Mesendoderm (in vitro differentiated cells): ENCODE results near the gene SMIM5.
A peak's percentile ranks its signal among the peaks of the same experiment; 100 is the strongest.

Experiments used
- DNase-seq: peaks from one replicate; pipeline ENCODE4 v3.0.0; 2013
- H2AK5ac ChIP-seq: 2 replicates; pipeline ENCODE4 v1.6.1; 2013; ENCODE audit warnings: low read length, inconsistent platforms
- H2BK120ac ChIP-seq: 2 replicates; pipeline ENCODE4 v1.6.1; 2013; ENCODE audit warnings: low read depth, mild to moderate bottlenecking, low read length, moderate library complexity, mixed read lengths
- H2BK15ac ChIP-seq: replicated peaks from 2 replicates; pipeline ENCODE4 v1.6.1; 2013; ENCODE audit warnings: low read depth, mild to moderate bottlenecking, moderate library complexity
- H2BK5ac ChIP-seq: 2 replicates; pipeline ENCODE4 v1.6.1; 2013; ENCODE audit warnings: low read length, inconsistent platforms
- H3K18ac ChIP-seq: 2 replicates; pipeline ENCODE4 v1.6.1; 2013; ENCODE audit warnings: mild to moderate bottlenecking, low read length, mixed read lengths
- H3K23ac ChIP-seq: one replicate; pipeline ENCODE4 v1.6.1; 2013; ENCODE audit warnings: low read length
- H3K27ac ChIP-seq: 2 replicates; pipeline ENCODE4 v1.5.1; 2013; ENCODE audit warnings: low read depth, mild to moderate bottlenecking, inconsistent platforms, low read length, moderate library complexity
- H3K27me3 ChIP-seq: 2 replicates; pipeline ENCODE4 v1.6.1; 2013; ENCODE audit warnings: low read length, control low read depth, mild to moderate bottlenecking, inconsistent platforms; ENCODE audit not compliant: insufficient read depth, poor library complexity
- H3K36me3 ChIP-seq: 2 replicates; pipeline ENCODE4 v1.6.1; 2013; ENCODE audit warnings: low read length, inconsistent platforms; ENCODE audit not compliant: control insufficient read depth, insufficient read depth
- H3K4ac ChIP-seq: one replicate; pipeline ENCODE4 v1.6.1; 2013; ENCODE audit warnings: low read depth, mild to moderate bottlenecking, low read length, moderate library complexity
- H3K4me1 ChIP-seq: 2 replicates; pipeline ENCODE4 v1.6.1; 2013; ENCODE audit warnings: low read depth, low read length, inconsistent platforms; ENCODE audit not compliant: control insufficient read depth
- H3K4me2 ChIP-seq: 2 replicates; pipeline ENCODE4 v1.6.1; 2013; ENCODE audit warnings: low read length
- H3K4me3 ChIP-seq: 2 replicates; pipeline ENCODE4 v1.5.1; 2013; ENCODE audit warnings: mild to moderate bottlenecking, low read length
- H3K56ac ChIP-seq: one replicate; pipeline ENCODE4 v1.6.1; 2013; ENCODE audit warnings: low read length
- H3K79me1 ChIP-seq: 2 replicates; pipeline ENCODE4 v1.6.1; 2013; ENCODE audit warnings: low read length, inconsistent platforms
- H3K79me2 ChIP-seq: 2 replicates; pipeline ENCODE4 v1.6.1; 2013; ENCODE audit warnings: mild to moderate bottlenecking, low read length; ENCODE audit not compliant: control insufficient read depth, insufficient read depth
- H3K9ac ChIP-seq: 2 replicates; pipeline ENCODE4 v1.6.1; 2013; ENCODE audit warnings: low read length, inconsistent platforms
- H4K5ac ChIP-seq: one replicate; pipeline ENCODE4 v1.6.1; 2013; ENCODE audit warnings: low read length
- H4K8ac ChIP-seq: one replicate; pipeline ENCODE4 v1.6.1; 2013; ENCODE audit warnings: low read depth, mild to moderate bottlenecking, control low read depth, low read length, moderate library complexity
- WGBS: extraction: QIAGEN DNeasy Blood & Tissue Kit; methylation state at CpG from one replicate; pipeline ENCODE4 v1.1.7; 2013; ENCODE audit warnings: low lambda C conversion rate, missing lambda C conversion rate; ENCODE audit not compliant: insufficient coverage; ENCODE audit errors: extremely low coverage; 5-methylcytosine and 5-hydroxymethylcytosine counted together

Gene SMIM5

GRCh38 chr17:75619506-75620431, 13.5 kb upstream of the SMIM5 start:
- Histone ChIP-seq H4K8ac (no peak overlapping the region), H3K79me1 (no peaks in the 10 kb centered on the region), H3K27me3 (no peaks in the 10 kb centered on the region), H2BK5ac (no peak overlapping the region), H3K18ac (no peak overlapping the region), H2BK15ac (no peak overlapping the region), H3K4me2 (no peak overlapping the region), H3K4ac (no peak overlapping the region), H3K9ac (no peak overlapping the region), H3K4me1 (no peaks in the 10 kb centered on the region), H3K27ac (no peak overlapping the region), H4K5ac (no peak overlapping the region), H2AK5ac (no peak overlapping the region), H3K79me2 (no peaks in the 10 kb centered on the region), H3K36me3 (no peaks in the 10 kb centered on the region), H3K56ac (no peak overlapping the region), H3K4me3 (no peak overlapping the region), H3K23ac (no peak overlapping the region), H2BK120ac (no peak overlapping the region)
- peak; percentile 86 for DNase-seq
- no CpG with 5 or more reads among the region's 36 CpGs for WGBS

- Histone ChIP-seq H3K27me3 (no peaks in the 10 kb centered on the region), H3K4me3 (no peak overlapping the region), H3K18ac (no peak overlapping the region), H4K5ac (no peak overlapping the region), H3K9ac (no peak overlapping the region), H2AK5ac (no peak overlapping the region), H3K56ac (no peak overlapping the region), H3K4me1 (no peaks in the 10 kb centered on the region), H3K79me2 (no peaks in the 10 kb centered on the region), H2BK15ac (no peak overlapping the region), H3K27ac (no peak overlapping the region), H3K79me1 (no peaks in the 10 kb centered on the region), H3K23ac (no peak overlapping the region), H3K4ac (no peak overlapping the region), H3K36me3 (no peaks in the 10 kb centered on the region), H4K8ac (no peak overlapping the region), H2BK5ac (no peak overlapping the region), H3K4me2 (no peak overlapping the region), H2BK120ac (no peak overlapping the region)
- DNase-seq, result no peak
- WGBS, result no CpG with 5 or more reads among the region's 4 CpGs
These were observed 11.7 kb upstream of the SMIM5 start for GRCh38 chr17:75621489-75621888.

- no peak overlapping the region for H4K8ac ChIP-seq
These were observed 11.2 kb upstream of the SMIM5 start for GRCh38 chr17:75622076-75622475.

GRCh38 chr17:75622771-75623273, 10.4 kb upstream of the SMIM5 start:
- Histone ChIP-seq H3K9ac (no peak overlapping the region), H3K4ac (no peak overlapping the region), H3K4me1 (no peaks in the 10 kb centered on the region), H4K5ac (no peak overlapping the region), H2BK120ac (no peak overlapping the region), H2BK15ac (no peak overlapping the region), H2AK5ac (no peak overlapping the region), H3K4me2 (no peak overlapping the region), H3K36me3 (no peaks in the 10 kb centered on the region), H3K4me3 (no peak overlapping the region), H3K23ac (no peak overlapping the region), H2BK5ac (no peak overlapping the region), H3K79me1 (no peaks in the 10 kb centered on the region), H3K79me2 (no peaks in the 10 kb centered on the region), H3K18ac (no peak overlapping the region), H3K27me3 (no peaks in the 10 kb centered on the region), H4K8ac (no peak overlapping the region), H3K27ac (no peak overlapping the region), H3K56ac (no peak overlapping the region)
- WGBS, result no CpG with 5 or more reads among the region's 15 CpGs
- no peak for DNase-seq

More at GRCh38 chr17:75622076-75622475, 11.2 kb upstream of the SMIM5 start:
- H3K4ac ChIP-seq, result no peak overlapping the region
- H2BK120ac ChIP-seq, result no peak overlapping the region
- peak; percentile 26 for DNase-seq
- no peak overlapping the region for H3K18ac ChIP-seq
- H3K56ac ChIP-seq, result no peak overlapping the region
- WGBS, result no CpG with 5 or more reads among the region's 8 CpGs
- H3K27me3 ChIP-seq, result no peaks in the 10 kb centered on the region
- no peak overlapping the region for H3K27ac ChIP-seq
- no peak overlapping the region for H2AK5ac ChIP-seq
- H4K5ac ChIP-seq, result no peak overlapping the region
- H3K4me1 ChIP-seq, result no peaks in the 10 kb centered on the region
- H3K36me3 ChIP-seq, result no peaks in the 10 kb centered on the region
- no peak overlapping the region for H3K4me2 ChIP-seq
- H3K4me3 ChIP-seq, result no peak overlapping the region
- no peak overlapping the region for H2BK15ac ChIP-seq
- no peak overlapping the region for H2BK5ac ChIP-seq
- no peak overlapping the region for H3K9ac ChIP-seq
- no peak overlapping the region for H3K23ac ChIP-seq
- no peaks in the 10 kb centered on the region for H3K79me1 ChIP-seq
- H3K79me2 ChIP-seq, result no peaks in the 10 kb centered on the region

GRCh38 chr17:75623386-75623785, 9.8 kb upstream of the SMIM5 start:
- no peaks in the 10 kb centered on the region for H3K27me3 ChIP-seq
- no peak overlapping the region for H3K4ac ChIP-seq
- no peaks in the 10 kb centered on the region for H3K4me1 ChIP-seq
- H2AK5ac ChIP-seq, result no peak overlapping the region
- no peak overlapping the region for H3K27ac ChIP-seq
- no peaks in the 10 kb centered on the region for H3K79me2 ChIP-seq
- no peak overlapping the region for H3K23ac ChIP-seq
- H2BK120ac ChIP-seq, result no peak overlapping the region
- no peaks in the 10 kb centered on the region for H3K79me1 ChIP-seq
- no peak overlapping the region for H3K4me3 ChIP-seq
- no peak overlapping the region for H3K4me2 ChIP-seq
- no CpG with 5 or more reads among the region's 9 CpGs for WGBS
- H3K9ac ChIP-seq, result no peak overlapping the region
- H3K36me3 ChIP-seq, result no peaks in the 10 kb centered on the region
- H3K56ac ChIP-seq, result no peak overlapping the region
- H4K8ac ChIP-seq, result no peak overlapping the region
- H3K18ac ChIP-seq, result no peak overlapping the region
- H2BK15ac ChIP-seq, result no peak overlapping the region
- H4K5ac ChIP-seq, result no peak overlapping the region
- peak; percentile 37 for DNase-seq
- H2BK5ac ChIP-seq, result no peak overlapping the region
